ENCODE data around the gene PPA2.

- TF ChIP-seq MAX (IDR thresholded peaks at IDR 0.05) (no peak), TEAD4 (IDR thresholded peaks at IDR 0.05) (no peak; the same call in 1 of the 2 replicates), EGR1 (IDR thresholded peaks at IDR 0.05) (no peak)
Observed at GRCh38 chr4:105474099-105474518, 247 bp upstream of the PPA2 start.

Data from Ishikawa (cell line).